Stomach (tissue), 4 donors: ENCODE data around the gene TEX26.

Experiments used
- CTCF ChIP-seq, 7 experiments: fragments of 450-650 bp in 4 of 7; fragments of 200-600 bp in 3 of 7; sonication (generic) in 3 of 7; IDR thresholded peaks; one replicate each; pipeline ENCODE4 v1.5.1; 2016 to 2019; ENCODE audit warnings: antibody characterized with exemption in 7 of 7, control low read depth in 2 of 7, mild to moderate bottlenecking in 1 of 7
- EP300 ChIP-seq: sonication (generic); formaldehyde crosslinking; IDR thresholded peaks from one replicate; pipeline ENCODE4 v1.6.1; 2017; ENCODE audit warnings: antibody characterized with exemption
- POLR2A ChIP-seq, 4 donors: fragments of 450-650 bp; IDR thresholded peaks; one replicate each; pipeline ENCODE4 v1.6.1; 2016; ENCODE audit warnings: antibody characterized with exemption in 4 of 4, control low read depth in 2 of 4, mild to moderate bottlenecking in 1 of 4, moderate library complexity in 1 of 4
- POLR2AphosphoS5 ChIP-seq, 3 donors: sonication (generic); formaldehyde crosslinking; IDR thresholded peaks; one replicate each; pipeline ENCODE4 v1.6.1; 2016; ENCODE audit warnings: antibody characterized with exemption in 3 of 3

GRCh38 chr13:31000889-31001288, 68.4 kb downstream of the TEX26 start:
- no peak for TF ChIP-seq CTCF (IDR thresholded peaks at IDR 0.05)
- TF ChIP-seq POLR2A (IDR thresholded peaks at IDR 0.05), result no peak
- TF ChIP-seq EP300, result no peak
- no peak for TF ChIP-seq POLR2AphosphoS5 (IDR thresholded peaks at IDR 0.05)
